ENCODE data around the gene PGR.

The PGR gene

GRCh38 chr11:101090679-101091270 lies 38.8 kb downstream of the PGR start:
- no peak for TF ChIP-seq CTCF (IDR thresholded peaks at IDR 0.05; ENCODE audit: control insufficient read depth, insufficient read depth, low read depth, low read length, missing control alignments)
- no peak for DNase-seq (ENCODE audit: low read depth)

GRCh38 chr11:101083335-101083734 lies 46.3 kb downstream of the PGR start:
- TF ChIP-seq CTCF (IDR thresholded peaks at IDR 0.05; ENCODE audit: control insufficient read depth, insufficient read depth, low read depth, low read length, missing control alignments) = no peak
- no peak overlapping the region for H3K4me3 ChIP-seq (ENCODE audit: control insufficient read depth, low read depth, low read length)
- no peak for DNase-seq (ENCODE audit: low read depth)

More at GRCh38 chr11:101090679-101091270, 38.8 kb downstream of the PGR start:
- no peak overlapping the region for H3K4me3 ChIP-seq (ENCODE audit: control insufficient read depth, low read depth, low read length)

GRCh38 chr11:101082813-101083212 lies 46.8 kb downstream of the PGR start:
- no peak for TF ChIP-seq CTCF (IDR thresholded peaks at IDR 0.05; ENCODE audit: control insufficient read depth, insufficient read depth, low read depth, low read length, missing control alignments)
- H3K4me3 ChIP-seq (ENCODE audit: control insufficient read depth, low read depth, low read length) = no peak overlapping the region
- DNase-seq (ENCODE audit: low read depth) = no peak

- H3K4me3 ChIP-seq (ENCODE audit: control insufficient read depth, low read depth, low read length) = no peak overlapping the region
- DNase-seq (ENCODE audit: low read depth) = no peak
- no peak for TF ChIP-seq CTCF (IDR thresholded peaks at IDR 0.05; ENCODE audit: control insufficient read depth, insufficient read depth, low read depth, low read length, missing control alignments)
Observed at GRCh38 chr11:101063706-101064105, 65.9 kb downstream of the PGR start.

GRCh38 chr11:101061606-101062005 lies 68.0 kb downstream of the PGR start:
- no peak overlapping the region for H3K4me3 ChIP-seq (ENCODE audit: control insufficient read depth, low read depth, low read length)
- DNase-seq (ENCODE audit: low read depth) = no peak
- TF ChIP-seq CTCF (IDR thresholded peaks at IDR 0.05; ENCODE audit: control insufficient read depth, insufficient read depth, low read depth, low read length, missing control alignments) = no peak

- TF ChIP-seq CTCF (IDR thresholded peaks at IDR 0.05; ENCODE audit: control insufficient read depth, insufficient read depth, low read depth, low read length, missing control alignments) = no peak
- H3K4me3 ChIP-seq (ENCODE audit: control insufficient read depth, low read depth, low read length) = no peak overlapping the region
- no peak for DNase-seq (ENCODE audit: low read depth)
Observed at GRCh38 chr11:101059331-101059730, 70.3 kb downstream of the PGR start.

- no peak for DNase-seq (ENCODE audit: low read depth)
- TF ChIP-seq CTCF (IDR thresholded peaks at IDR 0.05; ENCODE audit: control insufficient read depth, insufficient read depth, low read depth, low read length, missing control alignments) = no peak
- no peak overlapping the region for H3K4me3 ChIP-seq (ENCODE audit: control insufficient read depth, low read depth, low read length)
Observed at GRCh38 chr11:101053492-101053891, 76.1 kb downstream of the PGR start.
